H1 (cell line): ENCODE measurements around the gene ACVRL1. TPM values are rescaled to one million over a fixed set of nuclear protein-coding genes. Genes with fewer than 3 reads are reported as not detected.

ENCODE experiments used
- CTCF ChIA-PET: fragments of 300-600 bp; sonication (Branson Sonifier 250); formaldehyde crosslinking; loops from one replicate; lab custom pipeline; 2021; ENCODE audit not compliant: partially characterized antibody; lab: Charles Lee
- POLR2A ChIA-PET: fragments of 300-600 bp; sonication (Branson Sonifier 250); formaldehyde crosslinking; loops from one replicate; lab custom pipeline; 2021; ENCODE audit warnings: inconsistent platforms; ENCODE audit not compliant: partially characterized antibody; lab: Charles Lee
- DNase-seq, 2 experiments: peaks; one replicate each; pipeline versions ENCODE4 v3.0.0 to v3.0.0-alpha.2; 2010 to 2022; ENCODE audit warnings: low spot score in 2 of 2, low read depth in 1 of 2, mixed read lengths in 1 of 2
- FAIRE-seq: peaks from 2 replicates; lab custom pipeline; 2011; peaks lifted over from hg19 to GRCh38; lab: Jason Lieb, UNC
- H2AFZ ChIP-seq: 2 replicates; pipeline ENCODE4 v1.8.1; 2012; ENCODE audit warnings: low read length, inconsistent platforms
- H2AK5ac ChIP-seq: 2 replicates; pipeline ENCODE4 v1.6.1; 2013; ENCODE audit warnings: low read depth, low read length
- H2BK120ac ChIP-seq: replicated peaks from 2 replicates; pipeline ENCODE3; 2013; ENCODE audit warnings: low read depth, low read length, inconsistent platforms
- H2BK12ac ChIP-seq: 2 replicates; pipeline ENCODE4 v1.6.1; 2013; ENCODE audit warnings: low read depth, low read length
- H2BK15ac ChIP-seq: 2 replicates; pipeline ENCODE4 v1.6.1; 2013; ENCODE audit warnings: low read length
- H2BK20ac ChIP-seq: 2 replicates; pipeline ENCODE4 v1.6.1; 2013; ENCODE audit warnings: low read length
- H2BK5ac ChIP-seq: 2 replicates; pipeline ENCODE4 v1.6.1; 2013; ENCODE audit warnings: low read depth, low read length
- H3K14ac ChIP-seq: 2 replicates; pipeline ENCODE4 v1.6.1; 2013; ENCODE audit warnings: inconsistent platforms; ENCODE audit not compliant: insufficient read length
- H3K18ac ChIP-seq: 2 replicates; pipeline ENCODE4 v1.6.1; 2013; ENCODE audit warnings: low read length; ENCODE audit errors: extremely low read depth
- H3K23ac ChIP-seq: 2 replicates; pipeline ENCODE4 v1.6.1; 2013; ENCODE audit warnings: inconsistent platforms; ENCODE audit not compliant: insufficient read length
- H3K23me2 ChIP-seq: 2 replicates; pipeline ENCODE4 v1.6.1; 2013; ENCODE audit warnings: low read depth, low read length
- H3K27ac ChIP-seq: 2 replicates; pipeline ENCODE4 v1.6.1; 2011; ENCODE audit warnings: low read depth, low read length, inconsistent platforms
- H3K27me3 ChIP-seq, 4 experiments: replicated peaks in 1 of 4; 1 replicate in 1 of 4; 2 replicates in 3 of 4; pipeline versions ENCODE4 v1.6.1 to v1.8.1; 2011 to 2013; ENCODE audit warnings: low read length in 3 of 4, mild to moderate bottlenecking in 3 of 4, inconsistent platforms in 2 of 4, mixed read lengths in 2 of 4, moderate library complexity in 1 of 4; ENCODE audit not compliant: control insufficient read depth in 3 of 4, insufficient read depth in 3 of 4; ENCODE audit errors: extremely low read depth in 1 of 4
- H3K36me3 ChIP-seq, 4 experiments: 2 replicates each; pipeline versions ENCODE4 v1.6.1 to v1.8.1; 2011 to 2013; ENCODE audit warnings: mild to moderate bottlenecking in 4 of 4, low read length in 3 of 4, moderate library complexity in 2 of 4, control low read depth in 1 of 4, inconsistent platforms in 1 of 4; ENCODE audit not compliant: insufficient read depth in 4 of 4, control insufficient read depth in 2 of 4
- H3K4ac ChIP-seq: replicated peaks from 2 replicates; pipeline ENCODE3; 2013; ENCODE audit warnings: low read length, low read depth, mixed read lengths, inconsistent platforms; ENCODE audit not compliant: insufficient read length
- H3K4me1 ChIP-seq, 4 experiments: replicated peaks in 1 of 4; 1 replicate in 1 of 4; 2 replicates in 3 of 4; pipeline versions ENCODE4 v1.6.1 to v1.8.1; 2011 to 2013; ENCODE audit warnings: low read length in 3 of 4, inconsistent platforms in 2 of 4, mixed read lengths in 1 of 4; ENCODE audit not compliant: insufficient read depth in 4 of 4, control insufficient read depth in 3 of 4
- H3K4me2 ChIP-seq, 2 experiments: 2 replicates each; pipeline versions ENCODE4 v1.6.1 to v1.8.1; 2011 to 2013; ENCODE audit warnings: low read depth in 2 of 2, low read length in 2 of 2, control low read depth in 1 of 2, inconsistent platforms in 1 of 2, mild to moderate bottlenecking in 1 of 2; ENCODE audit not compliant: insufficient read depth in 1 of 2
- H3K4me3 ChIP-seq, 4 experiments: fragments of 200-600, 300-600 bp in 1 of 4; sonication (generic), shearing (Covaris generic), sonication (Bioruptor Twin) in 1 of 4; 2 replicates each; pipeline versions ENCODE4 v1.5.1 to v1.8.1; 2011 to 2016; ENCODE audit warnings: low read length in 4 of 4, low read depth in 3 of 4, control low read depth in 2 of 4, inconsistent platforms in 2 of 4, mild to moderate bottlenecking in 2 of 4, mixed read lengths in 1 of 4, moderate library complexity in 1 of 4; ENCODE audit not compliant: insufficient read depth in 2 of 4; ENCODE audit errors: extremely low read depth in 1 of 4
- H3K56ac ChIP-seq: replicated peaks from 2 replicates; pipeline ENCODE3; 2013; ENCODE audit warnings: low read depth, mild to moderate bottlenecking, mixed read lengths, low read length, inconsistent platforms; ENCODE audit not compliant: insufficient read length
- H3K79me1 ChIP-seq: 2 replicates; pipeline ENCODE4 v1.6.1; 2013; ENCODE audit warnings: low read depth, low read length, control low read depth
- H3K79me2 ChIP-seq, 2 experiments: 2 replicates each; pipeline versions ENCODE4 v1.6.1 to v1.8.1; 2012 to 2013; ENCODE audit warnings: low read length in 2 of 2, mild to moderate bottlenecking in 2 of 2, inconsistent platforms in 1 of 2; ENCODE audit not compliant: insufficient read depth in 2 of 2, control insufficient read depth in 1 of 2
- H3K9ac ChIP-seq, 4 experiments: replicated peaks in 1 of 4; 1 replicate in 1 of 4; 2 replicates in 3 of 4; pipeline versions ENCODE4 v1.6.1 to v1.8.1; 2011 to 2013; ENCODE audit warnings: low read depth in 3 of 4, low read length in 3 of 4, control low read depth in 2 of 4, mild to moderate bottlenecking in 2 of 4, moderate library complexity in 2 of 4, inconsistent platforms in 1 of 4; ENCODE audit errors: extremely low read depth in 1 of 4
- H3K9me3 ChIP-seq, 2 experiments: 2 replicates each; pipeline versions ENCODE4 v1.6.1 to v1.8.1; 2012 to 2013; ENCODE audit warnings: mild to moderate bottlenecking in 2 of 2, moderate library complexity in 2 of 2, control low read depth in 1 of 2, inconsistent platforms in 1 of 2, low read depth in 1 of 2, low read length in 1 of 2, mixed read lengths in 1 of 2; ENCODE audit not compliant: insufficient read depth in 2 of 2
- H4K20me1 ChIP-seq, 2 experiments: replicated peaks in 1 of 2; 2 replicates each; pipeline versions ENCODE3 to v1.8.1; 2011 to 2013; ENCODE audit warnings: inconsistent platforms in 2 of 2, low read length in 2 of 2, mild to moderate bottlenecking in 1 of 2; ENCODE audit not compliant: insufficient read depth in 2 of 2, control insufficient read depth in 1 of 2
- H4K5ac ChIP-seq: 2 replicates; pipeline ENCODE4 v1.6.1; 2013; ENCODE audit warnings: low read length, low read depth, mixed read lengths, inconsistent platforms; ENCODE audit not compliant: insufficient read length
- H4K8ac ChIP-seq: 2 replicates; pipeline ENCODE4 v1.8.0; 2013; ENCODE audit warnings: mild to moderate bottlenecking, moderate library complexity, low read length, inconsistent platforms; ENCODE audit not compliant: insufficient read depth; ENCODE audit errors: extremely low read depth
- H4K91ac ChIP-seq: replicated peaks from 2 replicates; pipeline ENCODE3; 2013; ENCODE audit warnings: low read length, mixed read lengths, inconsistent platforms; ENCODE audit not compliant: insufficient read length
- BCL11A ChIP-seq, 2 experiments: IDR thresholded peaks; one replicate each; pipeline ENCODE4 v1.6.1; 2011; ENCODE audit warnings: low read depth in 2 of 2, low read length in 2 of 2, mild to moderate bottlenecking in 2 of 2
- CBX5 ChIP-seq: fragments of 300-800, 300-1000 bp; sonication (generic); IDR thresholded peaks from 2 replicates; pipeline ENCODE4 v1.7.1; 2016; ENCODE audit warnings: antibody characterized with exemption, low read length, low read depth
- CEBPB ChIP-seq: IDR thresholded peaks from 2 replicates; pipeline ENCODE4 v1.6.1; 2012; ENCODE audit warnings: low read depth, low read length
- FOSL1 ChIP-seq: IDR thresholded peaks from 2 replicates; pipeline ENCODE4 v1.6.1; 2011; ENCODE audit warnings: mild to moderate bottlenecking, low read depth, low read length, moderate library complexity; ENCODE audit not compliant: insufficient read depth
- HDAC2 ChIP-seq, 2 experiments: fragments of 300-600 bp in 1 of 2; sonication (generic) in 1 of 2; IDR thresholded peaks; 2 replicates each; pipeline ENCODE4 v1.6.1; 2011 to 2012; ENCODE audit warnings: low read depth in 2 of 2, low read length in 2 of 2, mild to moderate bottlenecking in 2 of 2, moderate library complexity in 2 of 2, borderline replicate concordance in 1 of 2, inconsistent platforms in 1 of 2
- SUZ12 ChIP-seq: fragments of 200-600 bp; sonication (generic); IDR thresholded peaks from 2 replicates; pipeline ENCODE4 v1.6.1; 2012; ENCODE audit warnings: mild to moderate bottlenecking, inconsistent platforms, low read length, moderate library complexity, mixed read lengths
- TAF1 ChIP-seq: IDR thresholded peaks from 2 replicates; pipeline ENCODE4 v1.6.1; 2011; ENCODE audit warnings: mild to moderate bottlenecking, low read depth, low read length
- whole genome bisulfite sequencing, 2 experiments: shearing (Covaris generic) in 1 of 2; methylation state at CpG; one replicate each; pipeline versions ENCODE4 v1.1.6 to v1.1.7; 2013 to 2015; ENCODE audit warnings: low lambda C conversion rate in 2 of 2, mixed read lengths in 2 of 2, inconsistent platforms in 1 of 2, low coverage in 1 of 2, missing lambda C conversion rate in 1 of 2; ENCODE audit not compliant: insufficient replicate concordance in 2 of 2, insufficient coverage in 1 of 2, insufficient read length in 1 of 2; ENCODE audit errors: extremely low coverage in 1 of 2, missing lambda C conversion rate in 1 of 2; 5-methylcytosine and 5-hydroxymethylcytosine counted together
- polyA plus RNA-seq, 7 experiments: library from polyadenylated mRNA; depleted of rRNA in 3 of 7; stranded (reverse) in 5 of 7; unstranded in 2 of 7; fragments of >200 nt in 5 of 7; fragments of 200-250 nt in 2 of 7; gene quantifications; 1 replicate in 5 of 7; 2 replicates in 1 of 7; 4 replicates in 1 of 7; pipeline versions ENCODE4 v1.2.1 to v1.2.3, GENCODE V29; 2011 to 2013; ENCODE audit warnings: missing spikeins in 2 of 7, mixed read lengths in 2 of 7
- total RNA-seq: library from RNA; stranded (reverse); fragmentation: NEBNext Ultra II Directional; extraction: Animal tissue kit (Norgen Biotek cat#: 25700); gene quantifications from 2 replicates; pipeline ENCODE4 v1.2.1, GENCODE V29; 2021
- TF ChIP-seq, protein P1 (sequence below): IDR thresholded peaks from 2 replicates; pipeline ENCODE4 v1.6.1; 2012; ENCODE audit warnings: low read length, inconsistent platforms
- TF ChIP-seq, protein P2 (sequence below), 3 experiments: IDR thresholded peaks; 1 replicate in 2 of 3; 2 replicates in 1 of 3; pipeline versions ENCODE4 v1.5.1 to v1.6.1; 2011; ENCODE audit warnings: low read length in 3 of 3, mild to moderate bottlenecking in 3 of 3, inconsistent platforms in 2 of 3, low read depth in 1 of 3, moderate library complexity in 1 of 3; ENCODE audit not compliant: insufficient read depth in 1 of 3; ENCODE audit errors: control extremely low read depth in 1 of 3

ACVRL1 gene
- total and polyA plus RNA-seq, 2 of the 8 experiments (the other 6 are each of a cell fraction or from before 2014, with no cell fraction given), result 0.09 to 0.35 TPM

DNA sequence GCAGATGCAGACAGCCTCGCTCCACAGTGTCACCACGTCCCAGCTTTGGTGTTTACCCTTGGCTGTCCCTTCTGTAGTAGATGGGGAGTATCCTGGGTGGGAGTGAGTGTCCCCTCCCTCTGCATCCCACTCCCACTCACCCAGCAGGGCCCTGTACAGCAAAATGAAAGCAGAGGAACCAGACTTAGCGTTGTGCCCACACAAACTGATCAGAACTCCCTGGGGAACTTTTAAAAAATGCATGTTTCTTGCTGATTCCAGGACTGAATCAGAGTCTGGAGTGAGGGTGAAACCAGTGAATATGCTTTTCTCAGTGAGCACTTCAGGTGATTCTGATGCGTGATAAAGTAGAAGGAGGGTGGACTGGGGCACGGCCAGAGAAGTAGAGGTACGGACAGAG is 2.9 kb downstream of the ACVRL1 start:
- no peak for FAIRE-seq
- H2AK5ac ChIP-seq, result no peak overlapping the region
- peaks cover 0 to 4% (median under 1%) of the 10 kb centered on the region in 4 experiments; a peak in 4 of 7 replicates for H3K4me1 ChIP-seq
- no peak overlapping the region for H4K91ac ChIP-seq
- H3K23ac ChIP-seq, result no peak overlapping the region
- H3K18ac ChIP-seq, result no peak overlapping the region
- DNase-seq, result no peak
- no peaks in the 10 kb centered on the region for H3K79me1 ChIP-seq
- WGBS, 2 experiments, result 84% methylated on average over 6 of the region's 6 CpGs; no CpG with 5 or more reads in 1 of the 2 experiments
- no peak overlapping the region for H3K56ac ChIP-seq
- H3K27me3 ChIP-seq, result peaks cover 4 to 28% (median 20%) of the 10 kb centered on the region in 4 experiments
- no peaks in the 10 kb centered on the region for H3K79me2 ChIP-seq
- no peak overlapping the region for H2BK12ac ChIP-seq
- ChIA-PET POLR2A (no interaction called here), CTCF (interaction anchor here (0.8 to 12.7 kb wide), 6 partner anchors 9 to 110 kb away, joined by 3 to 234 read pairs (median 22); no protein-coding TSS in a partner anchor)
- no peaks in the 10 kb centered on the region for H4K20me1 ChIP-seq
- no peak overlapping the region for H2BK5ac ChIP-seq
- no peak overlapping the region for H2BK120ac ChIP-seq
- no peak overlapping the region for H3K9ac ChIP-seq
- H4K8ac ChIP-seq, result no peak overlapping the region
- H2AFZ ChIP-seq, result no peak overlapping the region
- no peak overlapping the region for H3K27ac ChIP-seq
- H3K4ac ChIP-seq, result no peak overlapping the region
- H2BK20ac ChIP-seq, result no peak overlapping the region
- H3K36me3 ChIP-seq, result peaks cover 0 to 3% (median 0%) of the 10 kb centered on the region in 4 experiments; a peak in 1 of 8 replicates
- H3K4me3 ChIP-seq, result no peak overlapping the region
- H4K5ac ChIP-seq, result no peak overlapping the region
- H3K14ac ChIP-seq, result no peak overlapping the region
- no peaks in the 10 kb centered on the region for H3K9me3 ChIP-seq
- no peak overlapping the region for H3K4me2 ChIP-seq
- no peak overlapping the region for H2BK15ac ChIP-seq
- H3K23me2 ChIP-seq, result peaks cover 6% of the 10 kb centered on the region
- TF ChIP-seq, protein P1, sequence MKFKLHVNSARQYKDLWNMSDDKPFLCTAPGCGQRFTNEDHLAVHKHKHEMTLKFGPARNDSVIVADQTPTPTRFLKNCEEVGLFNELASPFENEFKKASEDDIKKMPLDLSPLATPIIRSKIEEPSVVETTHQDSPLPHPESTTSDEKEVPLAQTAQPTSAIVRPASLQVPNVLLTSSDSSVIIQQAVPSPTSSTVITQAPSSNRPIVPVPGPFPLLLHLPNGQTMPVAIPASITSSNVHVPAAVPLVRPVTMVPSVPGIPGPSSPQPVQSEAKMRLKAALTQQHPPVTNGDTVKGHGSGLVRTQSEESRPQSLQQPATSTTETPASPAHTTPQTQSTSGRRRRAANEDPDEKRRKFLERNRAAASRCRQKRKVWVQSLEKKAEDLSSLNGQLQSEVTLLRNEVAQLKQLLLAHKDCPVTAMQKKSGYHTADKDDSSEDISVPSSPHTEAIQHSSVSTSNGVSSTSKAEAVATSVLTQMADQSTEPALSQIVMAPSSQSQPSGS, result no peak
- no peak for TF ChIP-seq HDAC2 (IDR thresholded peaks at IDR 0.05; ENCODE audit: borderline replicate concordance in 1 of 2, low read depth in 2 of 2, low read length in 2 of 2)
- TF ChIP-seq, protein P2, sequence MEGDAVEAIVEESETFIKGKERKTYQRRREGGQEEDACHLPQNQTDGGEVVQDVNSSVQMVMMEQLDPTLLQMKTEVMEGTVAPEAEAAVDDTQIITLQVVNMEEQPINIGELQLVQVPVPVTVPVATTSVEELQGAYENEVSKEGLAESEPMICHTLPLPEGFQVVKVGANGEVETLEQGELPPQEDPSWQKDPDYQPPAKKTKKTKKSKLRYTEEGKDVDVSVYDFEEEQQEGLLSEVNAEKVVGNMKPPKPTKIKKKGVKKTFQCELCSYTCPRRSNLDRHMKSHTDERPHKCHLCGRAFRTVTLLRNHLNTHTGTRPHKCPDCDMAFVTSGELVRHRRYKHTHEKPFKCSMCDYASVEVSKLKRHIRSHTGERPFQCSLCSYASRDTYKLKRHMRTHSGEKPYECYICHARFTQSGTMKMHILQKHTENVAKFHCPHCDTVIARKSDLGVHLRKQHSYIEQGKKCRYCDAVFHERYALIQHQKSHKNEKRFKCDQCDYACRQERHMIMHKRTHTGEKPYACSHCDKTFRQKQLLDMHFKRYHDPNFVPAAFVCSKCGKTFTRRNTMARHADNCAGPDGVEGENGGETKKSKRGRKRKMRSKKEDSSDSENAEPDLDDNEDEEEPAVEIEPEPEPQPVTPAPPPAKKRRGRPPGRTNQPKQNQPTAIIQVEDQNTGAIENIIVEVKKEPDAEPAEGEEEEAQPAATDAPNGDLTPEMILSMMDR (IDR thresholded peaks at IDR 0.05; ENCODE audit: control extremely low read depth in 1 of 3, insufficient read depth in 1 of 3, low read depth in 1 of 3, low read length in 3 of 3), result no peak
- no peak for TF ChIP-seq SUZ12
- TF ChIP-seq FOSL1, result no peak
- TF ChIP-seq TAF1, result no peak
- no peak for TF ChIP-seq CBX5
- TF ChIP-seq CEBPB, result no peak
- no peak for TF ChIP-seq BCL11A (IDR thresholded peaks at IDR 0.05; ENCODE audit: low read depth in 2 of 2, low read length in 2 of 2)
